Lung (tissue), 12 donors: ENCODE results near the gene RPS6KA2. TPM values are rescaled to one million over a fixed set of nuclear protein-coding genes. Genes with fewer than 3 reads are reported as not detected.

Experiments
- ATAC-seq: fragments of 200-7000 bp; cut with Tn5 transposase; one replicate; pipeline ENCODE4 v1.9.1; 2020; ENCODE audit warnings: moderate number of reproducible peaks; ENCODE audit not compliant: insufficient read depth, low FRiP score
- DNase-seq, 3 donors: peaks; one replicate each; pipeline ENCODE4 v3.0.0-alpha.2; 2013 to 2017
- H3K27ac ChIP-seq, 2 donors: one replicate each; pipeline ENCODE4 v1.5.1; 2013; ENCODE audit warnings: mild to moderate bottlenecking in 2 of 2, moderate library complexity in 2 of 2, control low read depth in 1 of 2, inconsistent platforms in 1 of 2, low read depth in 1 of 2, low read length in 1 of 2
- H3K27me3 ChIP-seq, 3 donors: one replicate each; pipeline ENCODE4 v1.5.1; 2013; ENCODE audit warnings: low read length in 2 of 3; ENCODE audit not compliant: control insufficient read depth in 3 of 3, insufficient read depth in 3 of 3
- H3K36me3 ChIP-seq, 4 donors: one replicate each; pipeline ENCODE4 v1.5.1; 2013; ENCODE audit warnings: low read length in 4 of 4, mild to moderate bottlenecking in 1 of 4, moderate library complexity in 1 of 4; ENCODE audit not compliant: control insufficient read depth in 4 of 4, insufficient read depth in 4 of 4
- H3K4me1 ChIP-seq, 5 donors: one replicate each; pipeline ENCODE4 v1.5.1; 2013; ENCODE audit warnings: low read length in 5 of 5, mild to moderate bottlenecking in 2 of 5, moderate library complexity in 1 of 5; ENCODE audit not compliant: control insufficient read depth in 5 of 5, insufficient read depth in 5 of 5
- H3K4me3 ChIP-seq: one replicate; pipeline ENCODE4 v1.5.1; 2013; ENCODE audit warnings: mild to moderate bottlenecking, control low read depth, moderate library complexity
- H3K9ac ChIP-seq, 2 donors: one replicate each; pipeline ENCODE4 v1.5.1; 2013; ENCODE audit warnings: low read length in 2 of 2, control low read depth in 1 of 2; ENCODE audit not compliant: insufficient read depth in 1 of 2
- H3K9me3 ChIP-seq, 4 donors: one replicate each; pipeline ENCODE4 v1.5.1; 2013; ENCODE audit warnings: low read length in 3 of 4, mild to moderate bottlenecking in 1 of 4, moderate library complexity in 1 of 4; ENCODE audit not compliant: control insufficient read depth in 4 of 4, insufficient read depth in 3 of 4
- CTCF ChIP-seq: IDR thresholded peaks from 2 replicates; pipeline ENCODE4 v1.5.1; 2012; ENCODE audit warnings: mild to moderate bottlenecking; ENCODE audit errors: control extremely low read depth, extremely low read depth
- WGBS, 2 donors: extraction: QIAGEN DNeasy Blood & Tissue Kit; methylation state at CpG; one replicate each; pipeline ENCODE4 v1.1.7; 2013; 5-methylcytosine and 5-hydroxymethylcytosine counted together
- polyA plus RNA-seq, 2 donors: library from polyadenylated mRNA; stranded (reverse); fragments of 200-250 nt; gene quantifications; one replicate each; pipeline ENCODE4 v1.2.1, GENCODE V29; 2013
- total RNA-seq, 2 donors: library from RNA; depleted of rRNA in 1 of 2; stranded (reverse); fragments of >200 nt in 1 of 2; gene quantifications; one replicate each; pipeline ENCODE4 v1.2.1, GENCODE V29; 2014 to 2021
- donor health status: control.
- donor health status: control.
- donor health status: Bipolar disorder and iron deficiency.
- donor health status: healthy.
- donor health status: DM: yes; HTN: yes; CAD: no.

Gene RPS6KA2
- total and polyA plus RNA-seq, 4 donors: 61.9 to 185 (median 105) TPM

GRCh38 chr6:166488701-166489100, 138.3 kb downstream of the RPS6KA2 start:
- no peak overlapping the region for H3K9ac ChIP-seq
- ATAC-seq: no peak

GRCh38 chr6:166488076-166488685, 138.9 kb downstream of the RPS6KA2 start:
- ATAC-seq (peak; percentile 67), DNase-seq (peak; percentile 48 to 83 (median 53))
- Histone ChIP-seq H3K9ac (no peak overlapping the region), H3K4me1 (peaks cover 0 to 14% (median 0%) of the 10 kb centered on the region in 5 donors), H3K36me3 (peaks cover 0 to 40% (median 9%) of the 10 kb centered on the region in 4 donors), H3K4me3 (no peak overlapping the region), H3K27ac (peak overlapping the region; percentile 3 to 67), H3K27me3 (no peaks in the 10 kb centered on the region), H3K9me3 (no peaks in the 10 kb centered on the region)
- WGBS, 2 donors: 22 to 45% methylated on average over 15 of the region's 15 CpGs
- no peak for TF ChIP-seq CTCF

More at GRCh38 chr6:166488701-166489100, 138.3 kb downstream of the RPS6KA2 start:
- WGBS, 2 donors: 94 to 97% methylated on average over 13 of the region's 13 CpGs
- peaks cover 0 to 41% (median 9%) of the 10 kb centered on the region in 4 donors for H3K36me3 ChIP-seq
- no peaks in the 10 kb centered on the region for H3K27me3 ChIP-seq
- H3K4me1 ChIP-seq: peaks cover 0 to 14% (median 0%) of the 10 kb centered on the region in 5 donors
- peak overlapping the region; percentile 3 to 67 for H3K27ac ChIP-seq
- H3K9me3 ChIP-seq: no peaks in the 10 kb centered on the region
- H3K4me3 ChIP-seq: no peak overlapping the region
- no peak for TF ChIP-seq CTCF
- DNase-seq: no peak

- TF ChIP-seq CTCF: no peak
- H3K9ac ChIP-seq: no peak overlapping the region
- H3K4me1 ChIP-seq: peaks cover 0 to 14% (median 0%) of the 10 kb centered on the region in 5 donors
- WGBS, 2 donors: 92 to 94% methylated on average over 11 of the region's 11 CpGs
- no peak for DNase-seq
- no peaks in the 10 kb centered on the region for H3K9me3 ChIP-seq
- peaks cover 0 to 41% (median 9%) of the 10 kb centered on the region in 4 donors for H3K36me3 ChIP-seq
- ATAC-seq: no peak
- H3K27ac ChIP-seq: no peak overlapping the region
- H3K4me3 ChIP-seq: no peak overlapping the region
- H3K27me3 ChIP-seq: no peaks in the 10 kb centered on the region
Observed at GRCh38 chr6:166487148-166487547, 139.9 kb downstream of the RPS6KA2 start.

GRCh38 chr6:166486536-166486880, 140.5 kb downstream of the RPS6KA2 start:
- H3K9ac ChIP-seq: no peak overlapping the region
- no peak for ATAC-seq
- H3K27ac ChIP-seq: no peak overlapping the region
- DNase-seq: no peak
- no peak for TF ChIP-seq CTCF
- no peak overlapping the region for H3K4me3 ChIP-seq
- H3K9me3 ChIP-seq: no peaks in the 10 kb centered on the region
- no peaks in the 10 kb centered on the region for H3K27me3 ChIP-seq
- 97 to 99% methylated on average over 9 of the region's 9 CpGs for WGBS, 2 donors
- H3K36me3 ChIP-seq: peaks cover 0 to 45% (median 10%) of the 10 kb centered on the region in 4 donors
- peaks cover 0 to 14% (median 0%) of the 10 kb centered on the region in 5 donors for H3K4me1 ChIP-seq
